ENCODE measurements around the gene TDRD3.

The TDRD3 gene

GRCh38 chr13:60453490-60453889 lies 56.5 kb downstream of the TDRD3 start:
- Histone ChIP-seq H3K27ac (ENCODE audit: low read length) (no peak overlapping the region), H3K4me3 (ENCODE audit: low read length) (no peak overlapping the region), H3K4me2 (ENCODE audit: low read length) (no peak overlapping the region), H3K79me2 (ENCODE audit: low read length) (no peaks in the 10 kb centered on the region), H3K4me1 (ENCODE audit: low read length) (peaks cover 7% of the 10 kb centered on the region), H3K9me3 (ENCODE audit: insufficient read depth, low read length) (no peaks in the 10 kb centered on the region), H4K20me1 (ENCODE audit: insufficient read depth, low read length) (no peaks in the 10 kb centered on the region), H3K27me3 (ENCODE audit: low read depth, low read length) (no peaks in the 10 kb centered on the region), H3K36me3 (replicated peaks; ENCODE audit: low read depth, low read length) (no peaks in the 10 kb centered on the region), H2AFZ (ENCODE audit: low read depth, low read length) (no peak overlapping the region), H3K9ac (ENCODE audit: low read length) (no peak overlapping the region)
- TF ChIP-seq CTCF (IDR thresholded peaks at IDR 0.05; ENCODE audit: low read depth, low read length) (no peak), EZH2phosphoT487 (IDR thresholded peaks at IDR 0.05; ENCODE audit: low read depth) (no peak)

- no peak overlapping the region for H2AFZ ChIP-seq (ENCODE audit: low read depth, low read length)
- no peaks in the 10 kb centered on the region for H3K9me3 ChIP-seq (ENCODE audit: insufficient read depth, low read length)
- no peak overlapping the region for H3K27ac ChIP-seq (ENCODE audit: low read length)
- no peak overlapping the region for H3K4me3 ChIP-seq (ENCODE audit: low read length)
- no peak overlapping the region for H3K4me2 ChIP-seq (ENCODE audit: low read length)
- TF ChIP-seq EZH2phosphoT487 (IDR thresholded peaks at IDR 0.05; ENCODE audit: low read depth): no peak
- TF ChIP-seq CTCF (IDR thresholded peaks at IDR 0.05; ENCODE audit: low read depth, low read length): no peak
- no peaks in the 10 kb centered on the region for H4K20me1 ChIP-seq (ENCODE audit: insufficient read depth, low read length)
- no peak overlapping the region for H3K9ac ChIP-seq (ENCODE audit: low read length)
- no peaks in the 10 kb centered on the region for H3K36me3 ChIP-seq (replicated peaks; ENCODE audit: low read depth, low read length)
- no peaks in the 10 kb centered on the region for H3K79me2 ChIP-seq (ENCODE audit: low read length)
- no peaks in the 10 kb centered on the region for H3K27me3 ChIP-seq (ENCODE audit: low read depth, low read length)
- H3K4me1 ChIP-seq (ENCODE audit: low read length): peaks cover 7% of the 10 kb centered on the region
These were observed 57.4 kb downstream of the TDRD3 start for GRCh38 chr13:60454425-60454824.

GRCh38 chr13:60463787-60464186 lies 66.8 kb downstream of the TDRD3 start:
- H3K4me3 ChIP-seq (ENCODE audit: low read length): no peak overlapping the region
- H2AFZ ChIP-seq (ENCODE audit: low read depth, low read length): no peak overlapping the region
- no peak overlapping the region for H3K27ac ChIP-seq (ENCODE audit: low read length)
- H3K9me3 ChIP-seq (ENCODE audit: insufficient read depth, low read length): no peaks in the 10 kb centered on the region
- no peak overlapping the region for H3K9ac ChIP-seq (ENCODE audit: low read length)
- H3K4me2 ChIP-seq (ENCODE audit: low read length): no peak overlapping the region
- H4K20me1 ChIP-seq (ENCODE audit: insufficient read depth, low read length): no peaks in the 10 kb centered on the region
- H3K79me2 ChIP-seq (ENCODE audit: low read length): no peaks in the 10 kb centered on the region
- peaks cover 9% of the 10 kb centered on the region for H3K4me1 ChIP-seq (ENCODE audit: low read length)
- no peaks in the 10 kb centered on the region for H3K27me3 ChIP-seq (ENCODE audit: low read depth, low read length)
- TF ChIP-seq CTCF (IDR thresholded peaks at IDR 0.05; ENCODE audit: low read depth, low read length): no peak
- TF ChIP-seq EZH2phosphoT487 (IDR thresholded peaks at IDR 0.05; ENCODE audit: low read depth): no peak
- no peaks in the 10 kb centered on the region for H3K36me3 ChIP-seq (replicated peaks; ENCODE audit: low read depth, low read length)

GRCh38 chr13:60467098-60467497 lies 70.1 kb downstream of the TDRD3 start:
- Histone ChIP-seq H3K27me3 (ENCODE audit: low read depth, low read length) (no peaks in the 10 kb centered on the region), H3K4me1 (ENCODE audit: low read length) (peaks cover 9% of the 10 kb centered on the region), H3K36me3 (replicated peaks; ENCODE audit: low read depth, low read length) (no peaks in the 10 kb centered on the region), H3K4me3 (ENCODE audit: low read length) (no peak overlapping the region), H3K4me2 (ENCODE audit: low read length) (no peak overlapping the region), H3K9ac (ENCODE audit: low read length) (no peak overlapping the region), H3K79me2 (ENCODE audit: low read length) (no peaks in the 10 kb centered on the region), H2AFZ (ENCODE audit: low read depth, low read length) (no peak overlapping the region), H3K27ac (ENCODE audit: low read length) (no peak overlapping the region), H3K9me3 (ENCODE audit: insufficient read depth, low read length) (no peaks in the 10 kb centered on the region), H4K20me1 (ENCODE audit: insufficient read depth, low read length) (no peaks in the 10 kb centered on the region)
- TF ChIP-seq CTCF (IDR thresholded peaks at IDR 0.05; ENCODE audit: low read depth, low read length): no peak

All from OCI-LY3 (cell line).